Measurements from ENCODE around the gene TRPC6. TPM values are rescaled to one million over a fixed set of nuclear protein-coding genes. Genes with fewer than 3 reads are reported as not detected.

The TRPC6 gene
- total and polyA plus RNA-seq, 2 donors (not counting 1 experiment from before 2014, with no cell fraction given): 4.6 to 26.4 TPM

DNA sequence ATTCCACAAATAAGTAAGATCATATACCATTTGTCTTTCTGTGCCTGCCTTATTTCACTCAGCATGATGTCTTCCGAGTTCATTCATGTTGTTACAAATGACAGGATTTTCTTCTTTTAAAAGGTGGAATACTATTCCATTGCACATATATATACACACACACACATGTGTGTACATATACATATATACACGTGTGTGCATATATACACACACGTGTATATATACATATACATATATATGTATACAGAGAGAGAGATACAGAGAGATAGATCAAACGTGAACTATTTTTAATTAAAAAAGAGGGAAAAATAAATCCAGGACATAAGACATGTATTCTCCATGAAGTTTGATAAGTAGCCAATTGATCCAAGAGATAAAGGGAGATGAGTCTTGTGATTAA, 108.1 kb downstream of the TRPC6 start:
- H4K20me1 ChIP-seq (ENCODE audit: control insufficient read depth, extremely low read depth, insufficient read depth, low read length): no peaks in the 10 kb centered on the region
- TF ChIP-seq, protein P1, sequence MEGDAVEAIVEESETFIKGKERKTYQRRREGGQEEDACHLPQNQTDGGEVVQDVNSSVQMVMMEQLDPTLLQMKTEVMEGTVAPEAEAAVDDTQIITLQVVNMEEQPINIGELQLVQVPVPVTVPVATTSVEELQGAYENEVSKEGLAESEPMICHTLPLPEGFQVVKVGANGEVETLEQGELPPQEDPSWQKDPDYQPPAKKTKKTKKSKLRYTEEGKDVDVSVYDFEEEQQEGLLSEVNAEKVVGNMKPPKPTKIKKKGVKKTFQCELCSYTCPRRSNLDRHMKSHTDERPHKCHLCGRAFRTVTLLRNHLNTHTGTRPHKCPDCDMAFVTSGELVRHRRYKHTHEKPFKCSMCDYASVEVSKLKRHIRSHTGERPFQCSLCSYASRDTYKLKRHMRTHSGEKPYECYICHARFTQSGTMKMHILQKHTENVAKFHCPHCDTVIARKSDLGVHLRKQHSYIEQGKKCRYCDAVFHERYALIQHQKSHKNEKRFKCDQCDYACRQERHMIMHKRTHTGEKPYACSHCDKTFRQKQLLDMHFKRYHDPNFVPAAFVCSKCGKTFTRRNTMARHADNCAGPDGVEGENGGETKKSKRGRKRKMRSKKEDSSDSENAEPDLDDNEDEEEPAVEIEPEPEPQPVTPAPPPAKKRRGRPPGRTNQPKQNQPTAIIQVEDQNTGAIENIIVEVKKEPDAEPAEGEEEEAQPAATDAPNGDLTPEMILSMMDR (conservative IDR thresholded peaks at IDR 0.05 in 1 of 2, IDR thresholded peaks at IDR 0.05 in 1 of 2; ENCODE audit: low read depth in 1 of 2, low read length in 2 of 2): no peak
- TF ChIP-seq EZH2 (IDR thresholded peaks at IDR 0.05; ENCODE audit: low read length, missing control alignments): no peak
- H3K4me2 ChIP-seq (ENCODE audit: extremely low read depth, insufficient read depth, low read length): no peak overlapping the region
- no peaks in the 10 kb centered on the region for H3K4me1 ChIP-seq (ENCODE audit: control insufficient read depth, extremely low read depth, insufficient read depth, low read length)
- H3K9me3 ChIP-seq (ENCODE audit: control insufficient read depth, insufficient read depth, low read depth, low read length): no peaks in the 10 kb centered on the region
- no peak for DNase-seq (ENCODE audit: low read depth in 2 of 2)
- H3K4me3 ChIP-seq (replicated peaks in 1 of 4; ENCODE audit: control extremely low read depth in 1 of 4, insufficient read depth in 1 of 4, low read depth in 3 of 4, low read length in 4 of 4): no peak overlapping the region
- no peak overlapping the region for H3K9ac ChIP-seq (ENCODE audit: insufficient read depth, low read length)
- H3K27ac ChIP-seq (ENCODE audit: insufficient read depth, low read length): no peak overlapping the region
- no peaks in the 10 kb centered on the region for H3K27me3 ChIP-seq (ENCODE audit: control insufficient read depth, insufficient read depth, low read length)
- no peaks in the 10 kb centered on the region for H3K79me2 ChIP-seq (ENCODE audit: control insufficient read depth, insufficient read depth, low read length)
- H3K36me3 ChIP-seq (ENCODE audit: control insufficient read depth, insufficient read depth, low read length): no peaks in the 10 kb centered on the region
- no peak overlapping the region for H2AFZ ChIP-seq (ENCODE audit: low read length)

DNA sequence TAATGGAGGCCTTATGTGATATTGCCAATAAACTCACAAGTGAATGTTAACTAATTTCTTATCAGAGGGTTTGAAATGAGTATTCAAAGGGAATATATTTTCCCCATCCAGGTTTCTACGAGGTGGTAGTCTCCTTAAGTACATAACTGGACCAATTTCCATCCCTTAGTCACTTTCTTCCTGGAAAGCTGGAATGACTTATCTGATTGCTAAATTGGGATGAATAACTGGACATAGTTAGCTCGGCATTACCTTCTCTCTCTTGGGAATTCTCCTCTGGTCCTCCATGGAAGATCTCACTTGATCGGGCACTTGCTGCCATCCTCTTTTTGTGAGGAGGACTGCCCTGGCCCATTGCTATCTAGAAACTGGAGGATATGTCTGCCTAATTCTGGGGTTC, 109.1 kb downstream of the TRPC6 start:
- DNase-seq (ENCODE audit: low read depth in 2 of 2): no peak
- H4K20me1 ChIP-seq (ENCODE audit: control insufficient read depth, extremely low read depth, insufficient read depth, low read length): no peaks in the 10 kb centered on the region
- H3K9me3 ChIP-seq (ENCODE audit: control insufficient read depth, insufficient read depth, low read depth, low read length): no peaks in the 10 kb centered on the region
- H3K4me3 ChIP-seq (replicated peaks in 1 of 4; ENCODE audit: control extremely low read depth in 1 of 4, insufficient read depth in 1 of 4, low read depth in 3 of 4, low read length in 4 of 4): no peak overlapping the region
- H3K27me3 ChIP-seq (ENCODE audit: control insufficient read depth, insufficient read depth, low read length): no peaks in the 10 kb centered on the region
- no peaks in the 10 kb centered on the region for H3K4me1 ChIP-seq (ENCODE audit: control insufficient read depth, extremely low read depth, insufficient read depth, low read length)
- H3K79me2 ChIP-seq (ENCODE audit: control insufficient read depth, insufficient read depth, low read length): no peaks in the 10 kb centered on the region
- no peak overlapping the region for H2AFZ ChIP-seq (ENCODE audit: low read length)
- H3K9ac ChIP-seq (ENCODE audit: insufficient read depth, low read length): no peak overlapping the region
- H3K36me3 ChIP-seq (ENCODE audit: control insufficient read depth, insufficient read depth, low read length): no peaks in the 10 kb centered on the region
- H3K27ac ChIP-seq (ENCODE audit: insufficient read depth, low read length): no peak overlapping the region
- no peak overlapping the region for H3K4me2 ChIP-seq (ENCODE audit: extremely low read depth, insufficient read depth, low read length)
- TF ChIP-seq EZH2 (IDR thresholded peaks at IDR 0.05; ENCODE audit: low read length, missing control alignments): no peak
- TF ChIP-seq, protein P1 (conservative IDR thresholded peaks at IDR 0.05 in 1 of 2, IDR thresholded peaks at IDR 0.05 in 1 of 2; ENCODE audit: low read depth in 1 of 2, low read length in 2 of 2): no peak

DNA sequence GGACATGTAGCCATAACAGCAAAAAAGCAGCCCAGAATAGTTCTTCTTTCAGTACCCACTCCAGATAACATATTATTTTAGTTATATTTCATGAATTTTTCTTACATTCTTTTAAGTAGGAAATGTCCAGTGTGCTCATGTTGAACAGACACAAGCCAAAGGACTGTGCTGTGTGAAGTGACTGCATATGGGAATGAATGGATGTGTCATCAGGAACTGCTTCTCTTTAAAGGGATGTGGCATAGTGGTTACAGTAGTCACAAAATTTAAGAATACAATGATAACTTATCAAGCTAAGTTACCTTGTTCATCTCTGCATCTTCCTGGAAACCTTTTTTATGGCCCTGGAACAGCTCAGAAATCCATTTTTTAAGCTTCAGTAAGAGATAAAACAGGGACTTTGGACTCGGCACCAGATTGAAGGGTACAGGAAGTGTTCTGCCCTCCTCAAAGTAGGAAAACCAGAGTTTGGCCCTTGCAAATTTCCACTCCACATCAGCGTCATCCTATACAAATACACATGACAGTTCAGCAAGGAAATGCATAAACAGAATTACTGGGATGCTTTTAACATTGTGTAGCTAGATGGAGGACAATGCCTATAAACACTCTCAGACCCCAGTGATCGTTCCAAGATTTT, 112.8 kb downstream of the TRPC6 start:
- Histone ChIP-seq H3K9ac (ENCODE audit: insufficient read depth, low read length) (no peak overlapping the region), H4K20me1 (ENCODE audit: control insufficient read depth, extremely low read depth, insufficient read depth, low read length) (no peaks in the 10 kb centered on the region), H3K4me1 (ENCODE audit: control insufficient read depth, extremely low read depth, insufficient read depth, low read length) (no peaks in the 10 kb centered on the region), H3K4me2 (ENCODE audit: extremely low read depth, insufficient read depth, low read length) (no peak overlapping the region), H3K79me2 (ENCODE audit: control insufficient read depth, insufficient read depth, low read length) (no peaks in the 10 kb centered on the region), H3K9me3 (ENCODE audit: control insufficient read depth, insufficient read depth, low read depth, low read length) (no peaks in the 10 kb centered on the region), H3K36me3 (ENCODE audit: control insufficient read depth, insufficient read depth, low read length) (no peaks in the 10 kb centered on the region), H2AFZ (ENCODE audit: low read length) (no peak overlapping the region), H3K27ac (ENCODE audit: insufficient read depth, low read length) (no peak overlapping the region), H3K4me3 (replicated peaks in 1 of 4; ENCODE audit: control extremely low read depth in 1 of 4, insufficient read depth in 1 of 4, low read depth in 3 of 4, low read length in 4 of 4) (no peak overlapping the region), H3K27me3 (ENCODE audit: control insufficient read depth, insufficient read depth, low read length) (no peaks in the 10 kb centered on the region)
- no peak for TF ChIP-seq EZH2 (IDR thresholded peaks at IDR 0.05; ENCODE audit: low read length, missing control alignments)
- TF ChIP-seq, protein P1 (conservative IDR thresholded peaks at IDR 0.05 in 1 of 2, IDR thresholded peaks at IDR 0.05 in 1 of 2; ENCODE audit: low read depth in 1 of 2, low read length in 2 of 2): no peak
- DNase-seq (ENCODE audit: low read depth in 2 of 2): peak; percentile 25 to 29
